Psoas muscle (tissue), 8 donors: ENCODE measurements around the gene NFIB. TPM values are rescaled to one million over a fixed set of nuclear protein-coding genes. Genes with fewer than 3 reads are reported as not detected.
A peak's percentile ranks its signal among the peaks of the same experiment; 100 is the strongest.

Source experiments
- ATAC-seq, 4 donors: fragments of 200-7000 bp; cut with Tn5 transposase; one replicate each; pipeline ENCODE4 v1.9.1; 2020; ENCODE audit warnings: moderate library complexity in 3 of 4, mild to moderate bottlenecking in 2 of 4
- DNase-seq, 2 donors: peaks; one replicate each; pipeline ENCODE4 v3.0.0-alpha.2; 2020
- H3K27ac ChIP-seq: fragments of 200-600 bp; one replicate; pipeline ENCODE4 v1.8.0; 2022
- H3K27me3 ChIP-seq, 3 donors: fragments of 200-600 bp in 1 of 3; one replicate each; pipeline versions ENCODE4 v1.6.1 to v1.8.0; 2013 to 2022; ENCODE audit warnings: low read length in 2 of 3, mild to moderate bottlenecking in 2 of 3, moderate library complexity in 1 of 3; ENCODE audit not compliant: insufficient read depth in 3 of 3
- H3K36me3 ChIP-seq, 2 donors: fragments of 200-600 bp in 1 of 2; one replicate each; pipeline versions ENCODE4 v1.6.1 to v1.8.0; 2013 to 2022; ENCODE audit warnings: low read depth in 1 of 2, mild to moderate bottlenecking in 1 of 2, moderate library complexity in 1 of 2; ENCODE audit not compliant: insufficient read depth in 1 of 2
- H3K4me1 ChIP-seq: fragments of 200-600 bp; one replicate; pipeline ENCODE4 v1.8.0; 2022
- H3K4me3 ChIP-seq: fragments of 200-600 bp; one replicate; pipeline ENCODE4 v1.8.0; 2022; ENCODE audit warnings: mild to moderate bottlenecking
- H3K9me3 ChIP-seq: fragments of 200-600 bp; one replicate; pipeline ENCODE4 v1.8.0; 2022
- WGBS, 3 donors: extraction: QIAGEN DNeasy Blood & Tissue Kit; methylation state at CpG; one replicate each; pipeline versions ENCODE4 v1.1.6 to v1.1.7; 2013; 5-methylcytosine and 5-hydroxymethylcytosine counted together
- intact Hi-C, 2 donors: fragments of 100-400 bp; cut with DNase I; formaldehyde crosslinking; loops; one replicate each; pipeline versions ENCODE4 v1.11.0 to v1.14.2; 2022
- polyA plus RNA-seq, 3 donors: library from polyadenylated mRNA; stranded (reverse); fragments of 200-250 nt; gene quantifications; one replicate each; pipeline ENCODE4 v1.2.3, GENCODE V29; 2013
- total RNA-seq, 4 donors: library from RNA; stranded (reverse); fragmentation: NEBNext Ultra II Directional in 2 of 4; extraction: Animal tissue kit (Norgen Biotek cat#: 25700) in 2 of 4; gene quantifications; one replicate each; pipeline versions ENCODE4 v1.2.1 to v1.2.4, GENCODE V29; 2021 to 2023
- TF ChIP-seq, protein P1 (sequence below): fragments of 200-600 bp; IDR thresholded peaks from one replicate; pipeline ENCODE4 v1.8.0; 2022; ENCODE audit warnings: antibody characterized with exemption
- donor health status: healthy with polysubstance abuse.
- donor health status: DM: no; HTN: no; CAD: no; lungs with moderate emphysema.
- donor health status: Bipolar disorder and iron deficiency.
- donor health status: healthy.
- donor health status: DM: yes; HTN: yes; CAD: no.
- donor health status: DM: no; HTN: no; CAD: no.
- donor health status: DM: no; HTN: no; CAD: no.
- donor health status: DM: yes; HTN: yes; CAD: no.

The NFIB gene
- total and polyA plus RNA-seq, 7 donors = 5.8 to 65.1 (median 35.0) TPM

DNA sequence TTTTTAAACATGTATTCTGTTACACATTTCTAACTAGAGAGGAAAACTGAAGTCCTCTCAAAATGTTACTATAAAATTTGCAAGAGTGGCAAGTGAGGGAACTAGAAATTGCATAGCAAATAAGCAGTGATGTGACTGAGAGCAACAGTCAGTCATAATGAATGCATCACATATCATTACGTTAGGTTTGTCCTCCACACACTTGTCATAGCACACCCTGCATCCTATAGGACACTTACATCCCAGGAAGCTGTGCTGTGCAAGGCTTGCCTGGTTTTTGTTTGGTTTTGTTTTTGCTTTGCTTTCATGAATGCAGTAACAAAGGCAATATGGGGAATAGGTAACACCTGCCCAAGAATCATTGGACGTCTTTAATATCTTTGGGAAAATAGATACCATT is 10.8 kb downstream of the NFIB start:
- TF ChIP-seq, protein P1, sequence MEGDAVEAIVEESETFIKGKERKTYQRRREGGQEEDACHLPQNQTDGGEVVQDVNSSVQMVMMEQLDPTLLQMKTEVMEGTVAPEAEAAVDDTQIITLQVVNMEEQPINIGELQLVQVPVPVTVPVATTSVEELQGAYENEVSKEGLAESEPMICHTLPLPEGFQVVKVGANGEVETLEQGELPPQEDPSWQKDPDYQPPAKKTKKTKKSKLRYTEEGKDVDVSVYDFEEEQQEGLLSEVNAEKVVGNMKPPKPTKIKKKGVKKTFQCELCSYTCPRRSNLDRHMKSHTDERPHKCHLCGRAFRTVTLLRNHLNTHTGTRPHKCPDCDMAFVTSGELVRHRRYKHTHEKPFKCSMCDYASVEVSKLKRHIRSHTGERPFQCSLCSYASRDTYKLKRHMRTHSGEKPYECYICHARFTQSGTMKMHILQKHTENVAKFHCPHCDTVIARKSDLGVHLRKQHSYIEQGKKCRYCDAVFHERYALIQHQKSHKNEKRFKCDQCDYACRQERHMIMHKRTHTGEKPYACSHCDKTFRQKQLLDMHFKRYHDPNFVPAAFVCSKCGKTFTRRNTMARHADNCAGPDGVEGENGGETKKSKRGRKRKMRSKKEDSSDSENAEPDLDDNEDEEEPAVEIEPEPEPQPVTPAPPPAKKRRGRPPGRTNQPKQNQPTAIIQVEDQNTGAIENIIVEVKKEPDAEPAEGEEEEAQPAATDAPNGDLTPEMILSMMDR = no peak
- peak overlapping the region; percentile 99 for H3K27ac ChIP-seq
- no peaks in the 10 kb centered on the region for H3K27me3 ChIP-seq
- intact Hi-C loops = loop anchor here (5.0 to 10.0 kb wide), 2 partner anchors 46 to 48 kb away; no protein-coding TSS in a partner anchor
- H3K36me3 ChIP-seq = peaks cover 0 to 8% of the 10 kb centered on the region in 2 donors
- H3K4me1 ChIP-seq = peaks cover 73% of the 10 kb centered on the region
- DNase-seq = no peak
- H3K9me3 ChIP-seq = no peaks in the 10 kb centered on the region
- 23 to 48% (median 28%) methylated on average over 2 of the region's 2 CpGs for WGBS, 3 donors
- peak overlapping the region; percentile 57 for H3K4me3 ChIP-seq
- ATAC-seq = no peak

DNA sequence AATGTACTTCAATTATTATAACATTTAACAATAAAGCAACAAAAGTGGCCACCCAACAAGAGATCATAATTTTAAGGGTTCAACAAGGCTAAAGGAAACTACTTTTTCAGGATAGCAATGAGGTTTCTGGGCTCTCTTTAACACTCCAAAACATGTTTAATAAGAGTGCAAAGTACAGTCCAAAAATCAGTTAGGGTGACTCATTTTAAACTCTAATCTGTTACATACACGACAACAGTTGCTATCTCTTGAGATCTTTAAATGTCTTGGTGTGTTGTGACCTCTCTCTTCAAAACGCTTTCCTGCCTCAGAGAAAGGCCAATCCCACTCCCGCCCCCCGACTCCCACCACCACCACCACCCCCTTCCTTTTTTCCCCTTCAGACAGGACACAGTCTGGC is 11.5 kb downstream of the NFIB start:
- peak overlapping the region; percentile 57 for H3K4me3 ChIP-seq
- ATAC-seq (no peak), DNase-seq (no peak)
- intact Hi-C loops = loop anchor here (5.0 to 10.0 kb wide), 2 partner anchors 45 to 48 kb away; no protein-coding TSS in a partner anchor
- WGBS, 3 donors = 8 to 25% (median 10%) methylated on average over 4 of the region's 4 CpGs
- H3K27me3 ChIP-seq = no peaks in the 10 kb centered on the region
- no peaks in the 10 kb centered on the region for H3K9me3 ChIP-seq
- H3K4me1 ChIP-seq = peaks cover 73% of the 10 kb centered on the region
- TF ChIP-seq, protein P1 = no peak
- H3K36me3 ChIP-seq = peaks cover 0 to 8% of the 10 kb centered on the region in 2 donors
- H3K27ac ChIP-seq = peak overlapping the region; percentile 99

DNA sequence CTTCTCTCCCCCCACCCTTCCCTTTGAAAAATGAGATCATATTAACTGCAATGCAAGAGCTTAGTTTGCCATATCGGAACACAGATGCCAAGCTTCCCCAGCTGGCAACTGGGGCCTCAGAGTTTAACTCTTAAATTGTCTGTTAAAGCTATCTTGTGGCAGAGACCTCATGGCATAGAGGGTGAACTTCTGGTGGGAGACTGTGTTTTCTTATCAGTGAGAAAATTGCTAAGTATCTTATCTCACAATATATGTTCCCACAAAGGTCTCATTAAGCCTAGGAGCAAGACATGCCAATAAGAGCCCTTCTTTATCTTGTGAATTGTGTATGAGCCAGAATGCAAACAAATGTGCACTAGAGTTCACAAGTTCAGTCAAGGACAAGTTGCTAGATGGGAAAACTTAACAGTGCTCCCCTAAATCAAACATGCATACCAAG is 12.3 kb downstream of the NFIB start:
- TF ChIP-seq, protein P1 = no peak
- Histone ChIP-seq H3K27ac (peak overlapping the region; percentile 99), H3K36me3 (peaks cover 0 to 5% of the 10 kb centered on the region in 2 donors), H3K9me3 (no peaks in the 10 kb centered on the region), H3K4me3 (peak overlapping the region; percentile 57), H3K27me3 (no peaks in the 10 kb centered on the region), H3K4me1 (peaks cover 79% of the 10 kb centered on the region)
- WGBS, 3 donors = 4 to 15% (median 13%) methylated on average over 1 of the region's 1 CpG
- intact Hi-C loops = loop anchor here (5.0 to 10.0 kb wide), 2 partner anchors 44 to 47 kb away; no protein-coding TSS in a partner anchor
- DNase-seq (no peak), ATAC-seq (peak in 3 of 4 donors; percentile 46 to 56 (median 53))

DNA sequence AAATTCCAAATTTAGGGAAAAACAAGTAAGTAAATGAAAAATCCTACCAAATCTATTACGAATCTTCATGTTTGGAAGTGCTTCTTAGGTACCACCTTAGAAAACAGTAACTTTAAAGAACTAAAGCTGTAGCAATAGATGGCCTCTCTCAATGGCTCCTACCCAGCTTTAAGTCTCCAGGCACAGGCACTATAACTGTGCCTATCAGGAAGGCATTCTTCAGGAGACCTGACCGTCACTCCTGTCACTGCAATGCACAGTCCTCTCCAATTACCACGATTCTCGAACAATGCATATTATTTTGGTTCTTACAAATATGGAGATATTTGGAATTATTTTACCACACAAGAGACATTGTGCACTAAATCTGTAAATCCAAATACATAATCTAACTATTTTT is 12.9 kb downstream of the NFIB start:
- intact Hi-C loops = loop anchor here (5.0 to 10.0 kb wide), 2 partner anchors 44 to 46 kb away; no protein-coding TSS in a partner anchor
- DNase-seq = no peak
- Histone ChIP-seq H3K36me3 (no peaks in the 10 kb centered on the region), H3K4me1 (peaks cover 77% of the 10 kb centered on the region), H3K4me3 (peak overlapping the region; percentile 57), H3K27me3 (no peaks in the 10 kb centered on the region), H3K27ac (peak overlapping the region; percentile 99), H3K9me3 (no peaks in the 10 kb centered on the region)
- WGBS, 3 donors = 30 to 42% (median 31%) methylated on average over 4 of the region's 4 CpGs
- ATAC-seq = peak; percentile 62 to 77 (median 68)
- TF ChIP-seq, protein P1 = no peak
